Choroid plexus epithelial cell (primary cell): Measurements from ENCODE around the gene SEMA4C.
A peak's percentile ranks its signal among the peaks of the same experiment; 100 is the strongest.

ENCODE experiments used
- DNase-seq: peaks from one replicate; pipeline ENCODE4 v3.0.0-alpha.2; 2010; ENCODE audit warnings: low read depth
- H3K4me3 ChIP-seq: 2 replicates; pipeline ENCODE4 v1.5.1; 2011; ENCODE audit warnings: low read depth, mild to moderate bottlenecking, control low read depth, low read length, moderate library complexity
- CTCF ChIP-seq: conservative IDR thresholded peaks from 2 replicates; pipeline ENCODE4 v1.5.1; 2011; ENCODE audit warnings: low read depth, mild to moderate bottlenecking, control low read depth, inconsistent platforms, low read length, moderate library complexity

The SEMA4C gene

DNA sequence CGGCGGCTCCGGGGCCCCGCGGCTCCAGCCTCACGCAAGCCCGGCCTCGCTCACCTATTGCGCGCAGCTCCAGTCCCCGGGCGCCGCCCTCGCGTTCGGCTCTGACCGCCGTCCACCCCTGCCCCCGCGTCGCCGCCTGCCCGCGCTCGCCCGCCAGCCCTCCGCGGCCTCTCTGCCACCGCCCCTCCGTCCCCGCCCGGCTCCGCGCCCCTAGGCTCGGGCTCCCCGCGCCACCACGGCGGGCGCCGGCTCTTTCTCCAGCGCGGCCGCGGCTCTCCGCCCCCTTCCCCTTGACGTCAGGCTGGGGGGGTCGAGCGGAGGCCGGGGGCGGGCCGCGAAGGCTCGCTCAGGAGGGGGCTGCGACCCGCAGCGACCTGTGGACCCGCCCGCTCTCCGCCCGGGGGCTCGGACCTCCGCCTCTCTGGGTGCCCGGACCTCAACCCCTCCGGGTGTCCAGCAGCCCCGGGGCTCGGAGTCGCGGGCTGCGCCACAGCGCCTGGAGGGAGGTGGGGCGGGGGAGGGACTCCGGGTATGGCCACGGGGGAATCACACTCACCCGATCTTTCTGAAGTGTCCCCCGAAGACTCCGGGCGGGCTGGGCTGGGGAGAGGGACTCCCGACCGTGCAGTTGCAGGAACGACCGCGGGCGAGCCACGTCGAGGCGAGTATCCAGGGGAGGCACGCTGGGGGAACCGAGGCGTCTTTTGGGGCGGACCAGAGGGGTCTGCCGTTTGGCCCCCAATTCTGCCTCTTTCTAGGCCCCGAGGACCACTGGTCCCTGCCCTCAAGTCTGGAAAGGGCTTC lies at the start of gene SEMA4C:
SEMA4C (minus strand) TSS at position 259 of the 804 bp plus-strand sequence. CDS start 2,194 bp downstream, outside the sequence.
- no peak for TF ChIP-seq CTCF
- peak within 1 kb of the TSS; percentile 89 for H3K4me3 ChIP-seq
- DNase-seq: peak; percentile 53

DNA sequence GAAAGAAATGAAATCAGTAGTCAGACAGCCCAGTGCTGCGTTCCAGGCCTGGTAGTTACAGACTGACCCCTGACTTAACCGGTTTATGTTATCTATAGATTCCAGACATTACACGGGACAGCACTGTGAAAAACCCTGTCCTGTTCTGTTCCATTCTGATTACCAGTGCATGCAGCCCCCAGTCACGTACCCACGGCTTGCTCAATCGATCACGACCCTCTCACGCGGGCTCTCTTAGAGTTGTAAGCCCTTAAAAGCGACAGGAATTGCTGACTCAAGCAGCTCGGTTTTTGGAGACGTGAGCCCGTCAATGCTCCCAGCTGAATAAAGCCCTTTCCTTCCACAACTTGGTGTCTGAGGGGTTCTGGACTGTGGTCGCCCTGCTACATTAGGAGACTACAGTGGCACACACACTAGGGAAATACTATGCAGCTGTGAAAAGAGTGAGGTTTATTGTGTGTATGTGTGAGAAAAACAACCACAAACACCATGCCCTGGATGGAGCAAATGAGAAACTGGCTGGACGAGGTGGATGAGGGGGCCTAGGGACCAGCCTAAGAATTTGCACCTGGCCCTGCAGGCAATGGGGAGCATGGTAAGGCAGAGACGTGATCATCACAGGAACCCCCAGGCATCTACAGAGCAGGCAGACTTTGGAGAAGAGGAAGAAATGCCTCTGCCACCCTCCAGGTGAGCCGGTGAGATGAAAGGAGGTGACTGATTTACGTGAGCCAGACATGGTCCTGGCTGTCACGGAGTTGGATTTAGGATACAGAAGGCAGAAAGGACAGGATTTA lies 49.1 kb upstream of the SEMA4C start:
- TF ChIP-seq CTCF: no peak
- no peak for DNase-seq
- no peak overlapping the region for H3K4me3 ChIP-seq

- H3K4me3 ChIP-seq: no peak overlapping the region
- TF ChIP-seq CTCF: no peak
- no peak for DNase-seq
Measured at GRCh38 chr2:96918092-96918753, 48.3 kb upstream of the SEMA4C start.

- no peak for DNase-seq
- no peak overlapping the region for H3K4me3 ChIP-seq
- TF ChIP-seq CTCF: no peak
Measured at GRCh38 chr2:96916646-96917543, 47.0 kb upstream of the SEMA4C start.

GRCh38 chr2:96916156-96916630 lies 46.3 kb upstream of the SEMA4C start:
- no peak overlapping the region for H3K4me3 ChIP-seq
- peak; percentile 18 for TF ChIP-seq CTCF
- DNase-seq: no peak

DNA sequence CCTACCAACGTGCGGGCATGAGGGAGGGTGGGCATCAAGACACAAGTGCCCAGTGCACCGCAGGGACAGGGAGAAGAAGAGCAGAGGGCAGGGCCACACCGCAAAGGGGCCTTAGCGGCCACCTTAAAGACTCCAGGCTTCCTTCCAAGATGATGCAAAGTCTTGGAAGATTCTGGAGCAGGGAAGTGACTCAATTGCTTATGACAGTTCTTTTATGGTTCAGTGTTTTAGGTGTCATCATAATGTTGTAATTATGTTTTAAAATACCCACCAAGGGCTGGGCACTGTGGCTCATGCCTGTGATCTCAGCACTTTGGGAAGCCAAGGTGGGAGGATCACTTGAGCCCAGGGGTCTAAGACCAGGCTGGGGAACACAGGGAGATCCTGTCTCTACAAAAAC lies 44.5 kb upstream of the SEMA4C start:
- no peak for TF ChIP-seq CTCF
- no peak for DNase-seq
- H3K4me3 ChIP-seq: no peak overlapping the region
